DOHH2 (cell line): Measurements from ENCODE around the gene H6PD.

Experiments
- H3F3A ChIP-seq: fragments of 200-600 bp; sonication (generic), shearing (Covaris generic); 2 replicates; pipeline ENCODE4 v1.6.0; 2016; ENCODE audit warnings: antibody characterized with exemption, mild to moderate bottlenecking; ENCODE audit not compliant: control insufficient read depth, insufficient read depth
- H3K27ac ChIP-seq: fragments of 200-600 bp; sonication (generic); 2 replicates; pipeline ENCODE4 v1.5.1; 2014; ENCODE audit warnings: low read depth, mild to moderate bottlenecking, low read length, moderate library complexity
- H3K27me3 ChIP-seq: fragments of 200-600 bp; sonication (generic); 2 replicates; pipeline ENCODE4 v1.6.1; 2014; ENCODE audit warnings: mild to moderate bottlenecking, low read length, mixed read lengths; ENCODE audit not compliant: control insufficient read depth
- H3K36me3 ChIP-seq: fragments of 200-600 bp; sonication (generic); 2 replicates; pipeline ENCODE4 v1.6.1; 2014; ENCODE audit warnings: mild to moderate bottlenecking, low read length, moderate library complexity, mixed read lengths; ENCODE audit not compliant: control insufficient read depth
- H3K4me1 ChIP-seq: fragments of 200-600 bp; sonication (generic); 2 replicates; pipeline ENCODE4 v1.6.1; 2014; ENCODE audit warnings: mild to moderate bottlenecking, low read length, mixed read lengths; ENCODE audit not compliant: control insufficient read depth
- H3K4me2 ChIP-seq: fragments of 200-600 bp; sonication (generic); 2 replicates; pipeline ENCODE4 v1.6.0; 2014; ENCODE audit warnings: mild to moderate bottlenecking, low read length, moderate library complexity
- H3K4me3 ChIP-seq: fragments of 200-600 bp; sonication (generic); 2 replicates; pipeline ENCODE4 v1.5.1; 2014; ENCODE audit warnings: mild to moderate bottlenecking, low read length, mixed read lengths
- H3K79me2 ChIP-seq: fragments of 200-600 bp; sonication (generic); 2 replicates; pipeline ENCODE4 v1.6.1; 2014; ENCODE audit warnings: mild to moderate bottlenecking, low read length, mixed read lengths; ENCODE audit not compliant: control insufficient read depth
- H3K9me2 ChIP-seq: fragments of 200-600 bp; sonication (generic); replicated peaks from 2 replicates; pipeline ENCODE4 v1.6.1; 2014; ENCODE audit warnings: mild to moderate bottlenecking, low read length, mixed read lengths; ENCODE audit not compliant: control insufficient read depth
- H3K9me3 ChIP-seq: fragments of 200-600 bp; sonication (generic); 2 replicates; pipeline ENCODE4 v1.6.1; 2014; ENCODE audit warnings: antibody characterized with exemption, low read length, mixed read lengths; ENCODE audit not compliant: control insufficient read depth, insufficient read depth
- H4K20me1 ChIP-seq: fragments of 200-600 bp; sonication (generic); 2 replicates; pipeline ENCODE4 v1.6.0; 2014; ENCODE audit warnings: low read depth, mild to moderate bottlenecking, antibody characterized with exemption, low read length, moderate library complexity; ENCODE audit not compliant: control insufficient read depth, insufficient read depth
- EZH2phosphoT487 ChIP-seq: fragments of 200-600 bp; sonication (generic); IDR thresholded peaks from 2 replicates; pipeline ENCODE4 v1.6.1; 2017; ENCODE audit warnings: borderline replicate concordance, mild to moderate bottlenecking, antibody characterized with exemption, low read length, moderate library complexity, mixed read lengths
- TF ChIP-seq, protein P1 (sequence below): fragments of 200-600 bp; sonication (generic); IDR thresholded peaks from one replicate; pipeline ENCODE4 v1.5.1; 2014; ENCODE audit warnings: antibody characterized with exemption, mild to moderate bottlenecking, low read depth, low read length; ENCODE audit not compliant: poor library complexity, severe bottlenecking

H6PD gene

DNA sequence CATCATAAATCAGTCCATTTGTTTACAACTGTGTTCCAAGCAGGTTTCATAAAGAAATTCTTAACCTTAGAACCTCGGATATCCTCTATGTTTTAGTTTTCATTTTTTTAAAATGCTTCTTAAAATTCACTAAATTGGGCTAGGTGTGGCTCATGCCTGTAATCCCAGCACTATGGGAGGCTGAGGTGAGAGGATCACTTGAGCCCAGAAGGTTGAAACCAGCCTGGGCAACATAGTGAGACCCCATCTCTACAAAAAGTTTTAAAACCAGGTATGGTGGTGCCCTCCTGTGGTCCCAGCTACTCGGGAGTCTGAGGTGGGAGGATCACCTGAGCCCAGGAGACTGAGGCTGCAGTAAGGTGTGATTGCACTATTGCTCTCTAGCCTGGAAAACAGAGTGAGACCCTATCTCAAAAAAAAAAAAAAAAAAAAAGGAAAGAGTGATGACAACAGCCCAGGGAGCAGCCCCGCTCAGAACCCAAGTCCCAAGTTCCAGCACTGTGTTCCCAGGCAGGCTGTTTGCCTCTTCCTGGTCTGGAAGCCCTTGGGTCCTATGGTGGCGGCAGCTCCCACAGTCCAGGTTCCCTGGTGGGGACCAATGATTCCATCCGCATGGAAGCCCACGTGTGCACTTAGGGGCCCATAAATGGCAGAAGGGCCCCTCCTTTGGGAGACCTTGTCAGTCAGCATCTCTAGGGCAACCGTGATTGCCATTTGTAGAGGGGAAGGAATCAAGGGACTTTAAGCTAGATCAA is 33.4 kb downstream of the H6PD start:
- Histone ChIP-seq H3K4me3 (no peak overlapping the region), H3K9me3 (no peaks in the 10 kb centered on the region), H3K27me3 (no peaks in the 10 kb centered on the region), H3K36me3 (no peaks in the 10 kb centered on the region), H4K20me1 (no peaks in the 10 kb centered on the region), H3K9me2 (no peaks in the 10 kb centered on the region), H3K4me2 (no peak overlapping the region), H3K4me1 (peaks cover 6% of the 10 kb centered on the region), H3K27ac (no peak overlapping the region), H3K79me2 (no peaks in the 10 kb centered on the region), H3F3A (no peaks in the 10 kb centered on the region)
- TF ChIP-seq EZH2phosphoT487, result no peak
- TF ChIP-seq, protein P1, sequence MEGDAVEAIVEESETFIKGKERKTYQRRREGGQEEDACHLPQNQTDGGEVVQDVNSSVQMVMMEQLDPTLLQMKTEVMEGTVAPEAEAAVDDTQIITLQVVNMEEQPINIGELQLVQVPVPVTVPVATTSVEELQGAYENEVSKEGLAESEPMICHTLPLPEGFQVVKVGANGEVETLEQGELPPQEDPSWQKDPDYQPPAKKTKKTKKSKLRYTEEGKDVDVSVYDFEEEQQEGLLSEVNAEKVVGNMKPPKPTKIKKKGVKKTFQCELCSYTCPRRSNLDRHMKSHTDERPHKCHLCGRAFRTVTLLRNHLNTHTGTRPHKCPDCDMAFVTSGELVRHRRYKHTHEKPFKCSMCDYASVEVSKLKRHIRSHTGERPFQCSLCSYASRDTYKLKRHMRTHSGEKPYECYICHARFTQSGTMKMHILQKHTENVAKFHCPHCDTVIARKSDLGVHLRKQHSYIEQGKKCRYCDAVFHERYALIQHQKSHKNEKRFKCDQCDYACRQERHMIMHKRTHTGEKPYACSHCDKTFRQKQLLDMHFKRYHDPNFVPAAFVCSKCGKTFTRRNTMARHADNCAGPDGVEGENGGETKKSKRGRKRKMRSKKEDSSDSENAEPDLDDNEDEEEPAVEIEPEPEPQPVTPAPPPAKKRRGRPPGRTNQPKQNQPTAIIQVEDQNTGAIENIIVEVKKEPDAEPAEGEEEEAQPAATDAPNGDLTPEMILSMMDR, result no peak

DNA sequence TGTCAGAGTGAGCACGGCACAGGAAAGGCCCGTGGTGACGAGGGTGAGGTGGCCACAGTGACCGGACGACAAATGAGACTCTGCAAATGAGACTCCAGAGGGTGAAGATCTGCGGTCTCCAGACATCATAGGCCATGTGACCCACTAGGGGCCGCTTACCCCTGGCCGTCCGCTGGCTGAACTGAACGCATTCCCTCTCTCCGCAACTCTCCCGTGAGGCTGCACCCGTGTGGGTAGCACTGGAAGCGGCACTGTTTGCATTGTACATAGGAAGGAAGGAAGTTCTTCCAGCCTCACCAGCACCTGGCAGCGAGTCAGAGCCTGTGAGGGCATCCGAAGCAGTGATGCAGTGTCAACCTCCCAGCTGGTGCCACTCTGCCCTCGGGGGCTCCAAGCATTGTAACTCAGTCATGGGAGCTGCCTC is 34.5 kb downstream of the H6PD start:
- H3K4me1 ChIP-seq, result peaks cover 6% of the 10 kb centered on the region
- TF ChIP-seq, protein P1, result no peak
- TF ChIP-seq EZH2phosphoT487, result no peak
- no peaks in the 10 kb centered on the region for H3F3A ChIP-seq
- no peak overlapping the region for H3K4me2 ChIP-seq
- H4K20me1 ChIP-seq, result no peaks in the 10 kb centered on the region
- no peaks in the 10 kb centered on the region for H3K79me2 ChIP-seq
- no peaks in the 10 kb centered on the region for H3K36me3 ChIP-seq
- H3K9me3 ChIP-seq, result no peaks in the 10 kb centered on the region
- H3K27ac ChIP-seq, result no peak overlapping the region
- no peak overlapping the region for H3K4me3 ChIP-seq
- no peaks in the 10 kb centered on the region for H3K27me3 ChIP-seq
- no peaks in the 10 kb centered on the region for H3K9me2 ChIP-seq

DNA sequence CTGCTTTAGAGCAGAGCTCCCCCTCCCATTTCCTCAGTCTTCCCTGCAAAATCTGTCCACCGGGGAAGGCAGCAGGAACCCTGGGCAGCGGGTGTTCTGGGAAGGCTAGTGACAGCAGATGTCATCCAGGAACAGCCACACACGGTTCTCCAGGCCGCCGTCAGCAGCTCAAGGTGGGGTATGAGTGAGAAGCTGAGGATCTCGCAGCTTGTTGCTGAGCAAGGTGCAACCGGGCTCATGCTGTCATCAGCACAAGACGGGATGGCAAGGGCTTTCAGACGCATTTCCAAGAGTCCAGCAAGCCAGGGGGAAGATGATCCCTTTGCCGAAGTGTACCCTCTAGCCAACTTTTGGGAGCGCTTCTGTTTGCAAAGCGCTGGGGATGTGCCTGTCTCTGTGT is 35.1 kb downstream of the H6PD start:
- no peaks in the 10 kb centered on the region for H3K9me3 ChIP-seq
- H3K4me2 ChIP-seq, result no peak overlapping the region
- no peaks in the 10 kb centered on the region for H3F3A ChIP-seq
- TF ChIP-seq EZH2phosphoT487, result no peak
- TF ChIP-seq, protein P1, result no peak
- no peaks in the 10 kb centered on the region for H3K27me3 ChIP-seq
- H3K4me1 ChIP-seq, result peaks cover 6% of the 10 kb centered on the region
- no peaks in the 10 kb centered on the region for H3K9me2 ChIP-seq
- H3K27ac ChIP-seq, result no peak overlapping the region
- no peaks in the 10 kb centered on the region for H4K20me1 ChIP-seq
- no peaks in the 10 kb centered on the region for H3K79me2 ChIP-seq
- H3K4me3 ChIP-seq, result no peak overlapping the region
- no peaks in the 10 kb centered on the region for H3K36me3 ChIP-seq
